ENCODE data around the gene ANTXR1. TPM values are rescaled to one million over a fixed set of nuclear protein-coding genes. Genes with fewer than 3 reads are reported as not detected.

Gene ANTXR1
- total RNA-seq, 1 experiment from 2014 or later: 37.3 TPM

DNA sequence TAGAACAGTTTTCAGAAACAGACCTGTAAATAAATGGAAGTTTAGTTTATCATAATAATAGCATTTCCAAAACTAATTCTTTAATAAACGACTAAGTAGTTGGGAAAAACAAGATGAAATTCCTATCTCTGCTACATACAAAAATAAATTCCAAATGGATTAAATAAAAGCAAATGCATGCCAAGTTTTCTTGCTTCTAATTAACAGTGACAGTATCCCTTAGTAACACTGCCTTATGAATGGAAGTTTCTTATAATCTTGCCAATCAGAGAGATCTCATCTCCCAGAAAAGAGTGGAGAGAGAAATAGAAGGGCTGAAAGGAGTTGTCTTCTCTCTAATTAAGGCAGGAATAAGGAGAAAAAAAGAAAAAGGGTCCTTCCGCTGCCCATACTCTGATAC is 240.1 kb downstream of the ANTXR1 start:
- Histone ChIP-seq H2AFZ (ENCODE audit: low read length) (no peak overlapping the region), H3K23ac (ENCODE audit: insufficient read length, low read depth, low read length) (no peak overlapping the region), H2BK20ac (ENCODE audit: low read depth, low read length, poor library complexity, severe bottlenecking) (no peak overlapping the region), H3K4me2 (ENCODE audit: insufficient read depth, insufficient read length, low read length) (no peak overlapping the region), H3K4ac (ENCODE audit: low read depth, low read length) (no peak overlapping the region), H4K5ac (ENCODE audit: insufficient read length, low read depth, low read length) (no peak overlapping the region), H3K18ac (ENCODE audit: insufficient read length, low read depth, low read length) (no peak overlapping the region), H4K20me1 (ENCODE audit: control insufficient read depth, insufficient read depth, insufficient read length) (no peaks in the 10 kb centered on the region), H3K79me2 (ENCODE audit: insufficient read depth, low read length) (no peaks in the 10 kb centered on the region), H3K9me3 (ENCODE audit: control insufficient read depth, low read depth, low read length) (no peaks in the 10 kb centered on the region), H2BK5ac (ENCODE audit: insufficient read length, low read length) (no peak overlapping the region), H2BK12ac (ENCODE audit: insufficient read length, low read depth, low read length) (no peak overlapping the region), H4K91ac (ENCODE audit: insufficient read length, low read depth, low read length) (no peak overlapping the region), H2AK5ac (ENCODE audit: insufficient read length, low read length) (no peak overlapping the region), H3K4me1 (ENCODE audit: insufficient read depth, low read length) (no peaks in the 10 kb centered on the region), H3K27ac (ENCODE audit: insufficient read length, low read depth, low read length) (no peak overlapping the region), H3K27me3 (ENCODE audit: insufficient read depth, low read length) (no peaks in the 10 kb centered on the region), H3K79me1 (ENCODE audit: insufficient read depth, low read depth, low read length, poor library complexity, severe bottlenecking) (no peaks in the 10 kb centered on the region), H4K8ac (replicated peaks; ENCODE audit: insufficient read length, low read depth, low read length) (no peak overlapping the region), H3T11ph (ENCODE audit: low read length) (no peak overlapping the region), H3K56ac (ENCODE audit: insufficient read length, low read depth, low read length) (no peak overlapping the region), H3K23me2 (ENCODE audit: insufficient read length, low read depth, low read length, poor library complexity, severe bottlenecking) (no peaks in the 10 kb centered on the region), H3K14ac (ENCODE audit: insufficient read depth, low read length) (no peak overlapping the region), H2BK15ac (ENCODE audit: low read depth, low read length) (no peak overlapping the region), H3K9ac (ENCODE audit: extremely low read depth, insufficient read length, low read length) (no peak overlapping the region), H2BK120ac (ENCODE audit: low read depth, low read length, poor library complexity, severe bottlenecking) (no peak overlapping the region)
- H3K4me1 Mint-ChIP-seq: no peaks in the 10 kb centered on the region
- H3K9me3 Mint-ChIP-seq: peaks cover 0 to 5% of the 10 kb centered on the region in 2 experiments; a peak in 1 of 5 replicates
- WGBS (ENCODE audit: extremely low coverage, insufficient read length, low lambda C conversion rate): no CpG with 5 or more reads among the region's 2 CpGs
- DNase-seq: no peak
- TF ChIP-seq, protein P1, sequence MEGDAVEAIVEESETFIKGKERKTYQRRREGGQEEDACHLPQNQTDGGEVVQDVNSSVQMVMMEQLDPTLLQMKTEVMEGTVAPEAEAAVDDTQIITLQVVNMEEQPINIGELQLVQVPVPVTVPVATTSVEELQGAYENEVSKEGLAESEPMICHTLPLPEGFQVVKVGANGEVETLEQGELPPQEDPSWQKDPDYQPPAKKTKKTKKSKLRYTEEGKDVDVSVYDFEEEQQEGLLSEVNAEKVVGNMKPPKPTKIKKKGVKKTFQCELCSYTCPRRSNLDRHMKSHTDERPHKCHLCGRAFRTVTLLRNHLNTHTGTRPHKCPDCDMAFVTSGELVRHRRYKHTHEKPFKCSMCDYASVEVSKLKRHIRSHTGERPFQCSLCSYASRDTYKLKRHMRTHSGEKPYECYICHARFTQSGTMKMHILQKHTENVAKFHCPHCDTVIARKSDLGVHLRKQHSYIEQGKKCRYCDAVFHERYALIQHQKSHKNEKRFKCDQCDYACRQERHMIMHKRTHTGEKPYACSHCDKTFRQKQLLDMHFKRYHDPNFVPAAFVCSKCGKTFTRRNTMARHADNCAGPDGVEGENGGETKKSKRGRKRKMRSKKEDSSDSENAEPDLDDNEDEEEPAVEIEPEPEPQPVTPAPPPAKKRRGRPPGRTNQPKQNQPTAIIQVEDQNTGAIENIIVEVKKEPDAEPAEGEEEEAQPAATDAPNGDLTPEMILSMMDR (conservative IDR thresholded peaks at IDR 0.05): no peak
- H3K36me3 Mint-ChIP-seq (ENCODE audit: insufficient read depth in 1 of 3, low read depth in 3 of 3): no peaks in the 10 kb centered on the region
- H3K27ac Mint-ChIP-seq: no peak overlapping the region
- no peaks in the 10 kb centered on the region; the same call in none of the 2 replicates for H3K27me3 Mint-ChIP-seq (ENCODE audit: low read depth)
- H3K4me3 Mint-ChIP-seq: no peak overlapping the region
